ENCODE results near the gene RNPEPL1. TPM values are rescaled to one million over a fixed set of nuclear protein-coding genes. Genes with fewer than 3 reads are reported as not detected.
"Not testable (repeated sequence)": the region's sequence is repeated elsewhere in the genome, so short reads cannot be mapped to it uniquely, and the experiment has no call there.

The RNPEPL1 gene
- total and polyA plus RNA-seq, 3 donors from 2014 or later, result 28.9 to 48.5 (median 39.1) TPM

GRCh38 chr2:240538031-240538780 lies 30.1 kb upstream of the RNPEPL1 start:
- DNase-seq, result no peak
- no peaks in the 10 kb centered on the region for H3K4me1 ChIP-seq
- no peaks in the 10 kb centered on the region for H3K27me3 ChIP-seq
- H3K27ac ChIP-seq, result no peak overlapping the region
- H3K36me3 ChIP-seq (ENCODE audit: low read depth, missing control alignments), result no peaks in the 10 kb centered on the region
- 64 to 85% methylated on average over 7 to 34 of the region's 43 CpGs for WGBS, 2 donors
- intact Hi-C loops (cut with DNase I; ENCODE audit: low total_unique reads), result no loop called here
- H3K4me3 ChIP-seq, result peak overlapping the region; percentile 4 to 35
- TF ChIP-seq, protein P1, sequence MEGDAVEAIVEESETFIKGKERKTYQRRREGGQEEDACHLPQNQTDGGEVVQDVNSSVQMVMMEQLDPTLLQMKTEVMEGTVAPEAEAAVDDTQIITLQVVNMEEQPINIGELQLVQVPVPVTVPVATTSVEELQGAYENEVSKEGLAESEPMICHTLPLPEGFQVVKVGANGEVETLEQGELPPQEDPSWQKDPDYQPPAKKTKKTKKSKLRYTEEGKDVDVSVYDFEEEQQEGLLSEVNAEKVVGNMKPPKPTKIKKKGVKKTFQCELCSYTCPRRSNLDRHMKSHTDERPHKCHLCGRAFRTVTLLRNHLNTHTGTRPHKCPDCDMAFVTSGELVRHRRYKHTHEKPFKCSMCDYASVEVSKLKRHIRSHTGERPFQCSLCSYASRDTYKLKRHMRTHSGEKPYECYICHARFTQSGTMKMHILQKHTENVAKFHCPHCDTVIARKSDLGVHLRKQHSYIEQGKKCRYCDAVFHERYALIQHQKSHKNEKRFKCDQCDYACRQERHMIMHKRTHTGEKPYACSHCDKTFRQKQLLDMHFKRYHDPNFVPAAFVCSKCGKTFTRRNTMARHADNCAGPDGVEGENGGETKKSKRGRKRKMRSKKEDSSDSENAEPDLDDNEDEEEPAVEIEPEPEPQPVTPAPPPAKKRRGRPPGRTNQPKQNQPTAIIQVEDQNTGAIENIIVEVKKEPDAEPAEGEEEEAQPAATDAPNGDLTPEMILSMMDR (IDR thresholded peaks at IDR 0.05), result no peak
- no peak for TF ChIP-seq POLR2A (IDR thresholded peaks at IDR 0.05)
- H3K9me3 ChIP-seq, result no peaks in the 10 kb centered on the region

GRCh38 chr2:240539101-240539500 lies 29.2 kb upstream of the RNPEPL1 start:
- H3K4me1 ChIP-seq; H3K4me3 ChIP-seq; intact Hi-C loops (cut with DNase I; ENCODE audit: low total_unique reads); H3K27me3 ChIP-seq; H3K9me3 ChIP-seq; H3K27ac ChIP-seq; H3K36me3 ChIP-seq (ENCODE audit: low read depth, missing control alignments); DNase-seq: not testable (repeated sequence)
- 96 to 97% methylated on average over 15 to 17 of the region's 17 CpGs for WGBS, 2 donors

- DNase-seq, result no peak
- Histone ChIP-seq H3K9me3 (no peaks in the 10 kb centered on the region), H3K4me3 (no peak overlapping the region), H3K4me1 (no peaks in the 10 kb centered on the region), H3K27ac (no peak overlapping the region), H3K36me3 (ENCODE audit: low read depth, missing control alignments) (no peaks in the 10 kb centered on the region), H3K27me3 (no peaks in the 10 kb centered on the region)
- no peak for TF ChIP-seq POLR2A (IDR thresholded peaks at IDR 0.05)
- TF ChIP-seq, protein P1 (IDR thresholded peaks at IDR 0.05), result no peak
- intact Hi-C loops (cut with DNase I; ENCODE audit: low total_unique reads), result no loop called here
Observed at GRCh38 chr2:240539906-240540305, 28.4 kb upstream of the RNPEPL1 start.

- WGBS, 2 donors, result 75 to 86% methylated on average over 4 of the region's 4 CpGs
- no peaks in the 10 kb centered on the region for H3K9me3 ChIP-seq
- intact Hi-C loops (cut with DNase I; ENCODE audit: low total_unique reads), result no loop called here
- H3K36me3 ChIP-seq (ENCODE audit: low read depth, missing control alignments), result no peaks in the 10 kb centered on the region
- no peak overlapping the region for H3K4me3 ChIP-seq
- TF ChIP-seq, protein P1 (IDR thresholded peaks at IDR 0.05), result no peak
- TF ChIP-seq POLR2A (IDR thresholded peaks at IDR 0.05), result no peak
- H3K27ac ChIP-seq, result peak overlapping the region; percentile 21 to 45
- H3K4me1 ChIP-seq, result peaks cover 5% of the 10 kb centered on the region
- H3K27me3 ChIP-seq, result no peaks in the 10 kb centered on the region
- DNase-seq, result no peak
Observed at GRCh38 chr2:240551288-240551687, 17.0 kb upstream of the RNPEPL1 start.

- WGBS, 2 donors, result 0 to 25% methylated on average over 1 of the region's 1 CpG
- H3K36me3 ChIP-seq (ENCODE audit: low read depth, missing control alignments), result no peaks in the 10 kb centered on the region
- intact Hi-C loops (cut with DNase I; ENCODE audit: low total_unique reads), result no loop called here
- no peaks in the 10 kb centered on the region for H3K27me3 ChIP-seq
- peaks cover 11% of the 10 kb centered on the region for H3K4me1 ChIP-seq
- DNase-seq, result peak; percentile 15
- no peak overlapping the region for H3K4me3 ChIP-seq
- peak overlapping the region; percentile 21 to 45 for H3K27ac ChIP-seq
- TF ChIP-seq, protein P1 (IDR thresholded peaks at IDR 0.05), result no peak
- TF ChIP-seq POLR2A (IDR thresholded peaks at IDR 0.05), result no peak
- H3K9me3 ChIP-seq, result no peaks in the 10 kb centered on the region
Observed at GRCh38 chr2:240551811-240552210, 16.5 kb upstream of the RNPEPL1 start.

Measured in testis (tissue), 3 donors.